Glomerular visceral epithelial cell (primary cell): ENCODE results near the gene JMJD1C.

Experiments used
- DNase-seq: peaks from one replicate; pipeline ENCODE4 v3.0.0-alpha.2; 2016; ENCODE audit errors: extremely low spot score

JMJD1C gene

DNA sequence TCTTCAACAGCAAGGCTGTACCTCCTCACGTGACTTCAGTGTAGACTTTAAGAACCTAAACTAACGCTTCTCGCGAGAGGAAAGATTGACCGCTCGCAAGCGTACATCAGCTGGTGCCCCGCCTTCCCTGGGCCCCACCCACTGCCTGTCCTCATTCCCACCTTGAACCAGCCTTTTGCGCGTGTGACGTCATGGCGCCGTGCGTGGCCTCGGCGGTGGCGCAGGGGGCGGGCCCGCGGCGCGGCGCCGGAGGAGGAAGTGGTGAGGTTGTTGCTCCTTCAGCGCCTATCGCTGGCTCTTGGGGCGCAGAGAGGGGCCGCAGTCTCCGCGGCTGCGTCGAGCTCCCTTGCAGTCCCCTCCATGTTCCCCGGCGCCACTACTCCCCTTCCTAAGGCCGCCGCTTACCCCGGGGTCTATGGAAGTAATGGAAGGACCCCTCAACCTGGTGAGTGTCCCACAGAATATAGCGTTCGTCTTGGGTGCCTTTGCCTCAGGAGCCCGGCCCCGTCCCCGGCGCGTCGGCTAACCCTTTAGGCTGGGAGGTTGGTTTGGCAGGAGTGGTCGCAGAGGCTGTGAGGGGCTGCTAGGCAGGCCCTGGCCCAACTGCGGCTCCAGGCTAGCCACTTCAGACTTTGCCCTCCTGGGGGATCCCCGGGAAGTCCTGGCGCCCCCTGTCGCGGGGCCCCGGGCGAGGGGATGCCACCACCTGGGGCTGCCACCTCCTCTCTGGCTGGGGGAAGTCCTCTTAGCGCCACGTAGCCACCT is 332.5 kb downstream of the JMJD1C start, which contains the start of gene NRBF2:
Gene NRBF2, plus strand, starts transcription at position 273 of the 765 bp plus-strand sequence. Its CDS starts 143 bp downstream, at position 416.
- peak; percentile 98 for DNase-seq

DNA sequence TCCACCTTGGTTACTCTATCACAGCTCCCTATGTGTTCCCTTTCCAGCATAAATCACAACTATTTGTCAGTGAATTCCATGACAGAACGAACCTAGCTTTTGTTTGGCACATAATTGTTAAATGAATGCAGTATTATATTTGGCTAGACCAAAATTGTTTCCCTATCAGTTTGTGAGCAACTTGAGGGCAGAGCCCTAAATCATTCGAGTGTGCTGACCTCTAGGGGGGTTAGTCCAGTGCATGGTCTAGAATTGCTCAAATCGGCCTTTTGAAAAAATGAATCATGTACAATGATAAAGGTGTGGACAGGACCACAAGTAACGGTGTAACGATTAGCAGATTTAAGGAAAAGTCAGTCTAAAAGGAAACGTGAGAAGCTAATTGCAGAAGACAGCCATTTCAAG is 333.1 kb downstream of the JMJD1C start:
- no peak for DNase-seq

DNA sequence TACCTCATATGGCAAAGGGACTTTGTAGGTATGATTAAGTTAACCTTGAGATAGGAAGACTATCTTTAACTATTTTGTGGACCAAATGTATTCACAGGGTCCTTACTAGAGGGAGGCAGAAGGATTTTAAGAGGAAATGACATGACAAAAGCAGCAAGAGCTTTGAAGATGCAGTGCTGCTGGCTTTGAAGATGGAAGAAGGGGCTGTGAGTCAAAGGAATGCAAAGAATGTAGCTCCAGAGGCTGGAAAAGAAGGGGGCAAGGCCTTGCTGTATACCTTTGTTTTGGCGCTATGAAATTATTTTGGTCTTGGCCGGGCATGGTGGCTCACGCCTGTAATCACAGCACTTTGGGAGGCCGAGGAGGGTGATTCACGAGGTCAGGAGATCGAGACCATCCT is 335.9 kb downstream of the JMJD1C start:
- peak; percentile 10 for DNase-seq

DNA sequence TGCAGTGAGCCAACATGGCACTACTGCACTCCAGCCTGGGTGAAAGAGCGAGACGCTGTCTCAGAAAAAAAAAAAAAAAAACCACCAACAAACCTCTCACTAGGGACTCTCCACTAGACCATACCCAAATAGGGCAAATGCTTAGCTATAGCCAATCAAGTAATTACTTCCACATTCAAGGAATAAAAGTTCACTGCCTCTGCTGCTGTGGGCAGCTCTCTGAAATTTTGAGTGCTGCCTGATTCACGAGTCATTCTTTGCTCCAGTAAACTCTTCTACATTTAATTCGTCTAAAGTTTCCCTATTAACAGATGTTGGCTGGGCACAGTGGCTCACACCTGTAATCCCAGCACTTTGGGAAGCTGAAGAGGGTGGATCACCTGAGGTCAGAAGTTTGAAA is 337.3 kb downstream of the JMJD1C start:
- DNase-seq, result peak; percentile 17

DNA sequence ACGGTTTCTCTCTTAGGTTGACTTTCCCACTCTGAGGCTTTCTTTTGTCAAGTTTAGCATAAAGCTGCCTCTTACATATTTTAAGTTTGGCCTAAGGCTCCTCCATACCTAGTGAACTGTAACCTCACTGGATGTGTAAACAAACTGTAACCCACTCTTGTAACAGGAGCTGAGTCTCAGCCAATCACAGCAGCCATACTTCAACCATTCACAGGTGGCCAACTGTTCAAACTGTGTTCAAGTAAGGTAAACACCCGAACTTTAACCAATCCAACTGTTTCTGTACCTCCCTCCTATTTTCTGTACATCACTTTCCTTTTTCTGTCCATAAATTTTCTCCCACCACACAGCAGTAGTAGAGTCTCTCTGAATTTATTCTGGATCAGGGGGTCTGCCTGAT is 340.3 kb downstream of the JMJD1C start:
- no peak for DNase-seq

DNA sequence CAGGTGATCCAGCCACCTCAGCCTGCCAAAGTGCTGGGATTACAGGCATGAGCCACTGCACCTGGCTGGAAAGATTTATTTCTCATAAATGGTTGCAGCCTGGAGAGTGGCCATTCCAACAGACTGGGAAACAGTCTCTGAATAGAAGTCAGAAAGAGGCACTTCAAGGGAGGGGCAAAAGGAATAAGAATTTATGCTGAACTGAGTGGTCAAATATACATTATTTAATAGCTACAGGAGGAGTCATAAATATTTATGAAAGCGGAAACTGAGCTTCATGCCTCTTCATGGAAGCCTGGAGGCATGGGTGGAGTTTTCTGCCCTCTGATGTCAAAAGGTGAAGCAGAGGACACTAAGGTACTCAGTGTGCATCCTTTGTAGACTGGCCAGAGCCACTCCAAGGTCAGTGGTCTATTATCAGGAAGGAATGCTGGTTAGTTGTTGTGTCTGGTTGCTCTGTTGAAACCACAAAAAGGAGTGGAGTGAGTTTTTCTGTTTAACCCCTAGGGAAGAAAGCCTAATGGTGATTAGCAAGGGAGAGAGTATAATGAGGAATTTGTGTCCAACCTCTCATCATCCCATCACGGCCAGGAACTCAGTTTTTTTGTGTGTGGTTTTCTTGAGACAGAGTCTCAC is 341.9 kb downstream of the JMJD1C start:
- no peak for DNase-seq

DNA sequence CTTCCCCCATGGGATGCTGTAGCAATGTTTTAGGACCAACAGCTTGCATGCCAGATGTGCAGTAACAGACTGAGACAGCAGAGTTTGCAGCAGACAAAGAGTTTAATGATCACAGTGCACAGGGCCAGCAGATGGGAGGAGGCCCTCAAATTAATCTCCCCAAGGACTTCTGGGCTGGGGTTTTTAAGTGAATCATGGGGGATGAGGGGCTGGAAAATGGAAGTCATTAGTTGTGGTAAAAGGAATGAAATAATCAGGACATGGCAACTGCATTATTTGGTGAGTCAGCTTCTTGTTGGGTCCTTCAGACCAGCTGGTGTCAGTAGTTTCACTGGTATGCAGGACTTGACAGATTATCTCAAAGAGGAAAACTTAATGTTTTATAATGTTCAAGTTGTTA is 345.2 kb downstream of the JMJD1C start:
- peak; percentile 32 for DNase-seq

DNA sequence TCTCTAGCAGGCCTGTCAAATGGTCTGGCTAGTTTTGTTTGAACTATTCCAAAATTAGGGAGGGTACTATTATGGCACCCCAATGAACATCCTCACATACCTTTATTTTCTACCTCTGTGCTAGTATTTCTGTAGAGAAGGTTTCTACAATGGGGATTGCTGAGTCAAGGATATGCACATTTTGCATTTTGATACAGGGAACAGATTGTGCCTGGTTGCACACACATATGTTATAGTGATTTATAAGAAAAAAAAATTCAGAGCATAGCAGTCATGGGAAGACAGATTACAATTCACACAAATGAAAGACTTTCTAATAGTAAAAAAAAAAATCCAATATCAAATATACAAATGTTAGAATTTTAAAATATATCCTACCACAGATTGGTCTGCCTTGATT is 346.7 kb downstream of the JMJD1C start:
- no peak for DNase-seq
